BLaER1 (cell line): ENCODE data around the gene DUSP11.
"Not testable (repeated sequence)": the region's sequence is repeated elsewhere in the genome, so short reads cannot be mapped to it uniquely, and the experiment has no call there.

Source experiments
- H3K27ac ChIP-seq: shearing (Covaris generic); formaldehyde crosslinking; 2 replicates; pipeline ENCODE4 v1.8.1; 2022
- H3K27me3 ChIP-seq: shearing (Covaris generic); formaldehyde crosslinking; 2 replicates; pipeline ENCODE4 v1.8.1; 2022
- H3K36me3 ChIP-seq: shearing (Covaris generic); formaldehyde crosslinking; 2 replicates; pipeline ENCODE4 v1.8.1; 2022
- H3K4me1 ChIP-seq: shearing (Covaris generic); formaldehyde crosslinking; 2 replicates; pipeline ENCODE4 v1.8.1; 2022
- H3K4me2 ChIP-seq: shearing (Covaris generic); formaldehyde crosslinking; 2 replicates; pipeline ENCODE4 v1.8.1; 2022
- H3K4me3 ChIP-seq: shearing (Covaris generic); formaldehyde crosslinking; 2 replicates; pipeline ENCODE4 v1.8.1; 2022
- H3K9ac ChIP-seq: shearing (Covaris generic); formaldehyde crosslinking; 2 replicates; pipeline ENCODE4 v1.8.1; 2022
- H3K9me3 ChIP-seq: shearing (Covaris generic); formaldehyde crosslinking; 2 replicates; pipeline ENCODE4 v1.8.1; 2022
- H4K20me1 ChIP-seq: shearing (Covaris generic); formaldehyde crosslinking; 2 replicates; pipeline ENCODE4 v1.8.1; 2022
- Cebpa-rat ChIP-seq: shearing (Covaris generic); IDR thresholded peaks from 2 replicates; pipeline ENCODE4 v1.8.1; 2022

DUSP11 gene

DNA sequence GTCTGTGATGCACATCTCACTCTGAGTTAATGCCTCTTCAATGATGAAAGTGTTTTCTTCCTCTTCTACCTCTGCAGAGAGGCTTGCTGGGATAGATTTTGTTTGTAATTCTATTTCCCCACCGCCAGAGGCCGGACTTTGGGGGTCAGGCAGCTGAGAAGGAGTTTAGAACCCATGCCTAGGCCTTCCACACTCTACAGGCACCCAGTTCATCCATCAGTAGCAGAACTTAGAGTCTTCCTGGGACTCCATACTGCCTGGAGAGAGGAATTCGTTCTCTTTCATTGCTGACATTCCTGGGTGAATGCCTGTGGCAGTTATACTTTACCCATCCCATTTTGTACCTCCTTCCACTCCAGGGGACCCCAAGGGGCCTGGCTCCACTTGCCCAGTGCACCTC, 51.9 kb downstream of the DUSP11 start:
- Histone ChIP-seq H3K9ac (no peak overlapping the region), H3K4me1 (no peaks in the 10 kb centered on the region), H3K4me2 (no peak overlapping the region), H4K20me1 (no peaks in the 10 kb centered on the region), H3K9me3 (peaks cover 5% of the 10 kb centered on the region; the same call in 1 of the 2 replicates), H3K27me3 (no peaks in the 10 kb centered on the region), H3K4me3 (no peak overlapping the region), H3K27ac (no peak overlapping the region), H3K36me3 (peaks cover 55% of the 10 kb centered on the region)
- no peak for TF ChIP-seq Cebpa-rat

DNA sequence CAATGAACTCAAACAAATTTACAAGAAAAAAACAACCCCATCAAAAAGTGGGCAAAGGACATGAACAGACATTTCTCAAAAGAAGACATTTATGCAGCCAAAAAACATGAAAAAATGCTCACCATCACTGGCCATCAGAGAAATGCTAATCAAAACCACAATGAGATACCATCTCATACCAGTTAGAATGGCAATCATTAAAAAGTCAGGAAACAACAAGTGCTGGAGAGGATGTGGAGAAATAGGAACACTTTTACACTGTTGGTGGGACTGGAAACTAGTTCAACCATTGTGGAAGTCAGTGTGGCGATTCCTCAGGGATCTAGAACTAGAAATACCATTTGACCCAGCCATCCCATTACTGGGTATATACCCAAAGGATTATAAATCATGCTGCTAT, 53.2 kb downstream of the DUSP11 start:
- not testable (repeated sequence) for H3K4me2 ChIP-seq, H3K27me3 ChIP-seq, H3K4me1 ChIP-seq, H3K9ac ChIP-seq, H3K27ac ChIP-seq, H3K9me3 ChIP-seq, H4K20me1 ChIP-seq, H3K4me3 ChIP-seq
- H3K36me3 ChIP-seq: peaks cover 44% of the 10 kb centered on the region

- H3K4me2 ChIP-seq: no peak overlapping the region
- no peak for TF ChIP-seq Cebpa-rat
- no peak overlapping the region for H3K4me3 ChIP-seq
Measured at GRCh38 chr2:73718851-73719621, 60.9 kb downstream of the DUSP11 start.

DNA sequence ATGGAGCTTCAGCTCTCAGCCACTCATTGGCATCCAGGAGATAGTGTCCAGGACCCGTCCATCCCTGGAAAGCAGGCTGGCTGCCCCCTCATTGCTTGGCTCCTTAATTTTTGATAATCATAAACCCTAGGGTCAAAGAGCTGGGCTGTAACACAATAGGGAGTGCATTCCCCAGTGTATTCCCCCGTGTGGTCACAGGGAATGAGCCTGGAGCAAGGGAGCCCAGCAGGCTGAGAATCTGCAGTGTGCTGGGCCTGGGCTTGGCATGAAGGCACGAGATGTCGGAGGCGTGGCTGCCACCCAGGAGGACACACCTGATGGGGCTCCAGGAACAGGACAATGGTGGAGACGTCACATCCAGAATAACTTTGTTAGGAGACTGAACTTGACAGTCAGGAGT, 61.5 kb downstream of the DUSP11 start:
- Histone ChIP-seq H3K9ac (no peak overlapping the region), H3K27me3 (no peaks in the 10 kb centered on the region), H3K36me3 (0 out of 2 replicates have a peak, but pooled peaks cover 3% of the 10 kb centered on the region), H4K20me1 (no peaks in the 10 kb centered on the region), H3K4me3 (no peak overlapping the region), H3K27ac (no peak overlapping the region), H3K4me2 (no peak overlapping the region), H3K4me1 (peaks cover 7% of the 10 kb centered on the region; the same call in 1 of the 2 replicates), H3K9me3 (peaks cover 18% of the 10 kb centered on the region)
- no peak for TF ChIP-seq Cebpa-rat

More at GRCh38 chr2:73718851-73719621, 60.9 kb downstream of the DUSP11 start:
- Histone ChIP-seq H3K9me3 (peaks cover 12% of the 10 kb centered on the region), H3K9ac (no peak overlapping the region), H3K4me1 (peaks cover 7% of the 10 kb centered on the region; the same call in 1 of the 2 replicates), H3K27ac (no peak overlapping the region), H3K36me3 (0 out of 2 replicates have a peak, but pooled peaks cover 3% of the 10 kb centered on the region), H3K27me3 (no peaks in the 10 kb centered on the region), H4K20me1 (no peaks in the 10 kb centered on the region)

- not testable (repeated sequence) for H3K27me3 ChIP-seq, H3K4me3 ChIP-seq, H3K4me1 ChIP-seq, H4K20me1 ChIP-seq, H3K9ac ChIP-seq, H3K36me3 ChIP-seq, H3K4me2 ChIP-seq, H3K27ac ChIP-seq
- peaks cover 19% of the 10 kb centered on the region for H3K9me3 ChIP-seq
Measured at GRCh38 chr2:73717695-73718094, 62.2 kb downstream of the DUSP11 start.

- TF ChIP-seq Cebpa-rat: no peak
- no peak overlapping the region for H3K4me2 ChIP-seq
- H3K27ac ChIP-seq: no peak overlapping the region
Measured at GRCh38 chr2:73717251-73717606, 62.7 kb downstream of the DUSP11 start.

DNA sequence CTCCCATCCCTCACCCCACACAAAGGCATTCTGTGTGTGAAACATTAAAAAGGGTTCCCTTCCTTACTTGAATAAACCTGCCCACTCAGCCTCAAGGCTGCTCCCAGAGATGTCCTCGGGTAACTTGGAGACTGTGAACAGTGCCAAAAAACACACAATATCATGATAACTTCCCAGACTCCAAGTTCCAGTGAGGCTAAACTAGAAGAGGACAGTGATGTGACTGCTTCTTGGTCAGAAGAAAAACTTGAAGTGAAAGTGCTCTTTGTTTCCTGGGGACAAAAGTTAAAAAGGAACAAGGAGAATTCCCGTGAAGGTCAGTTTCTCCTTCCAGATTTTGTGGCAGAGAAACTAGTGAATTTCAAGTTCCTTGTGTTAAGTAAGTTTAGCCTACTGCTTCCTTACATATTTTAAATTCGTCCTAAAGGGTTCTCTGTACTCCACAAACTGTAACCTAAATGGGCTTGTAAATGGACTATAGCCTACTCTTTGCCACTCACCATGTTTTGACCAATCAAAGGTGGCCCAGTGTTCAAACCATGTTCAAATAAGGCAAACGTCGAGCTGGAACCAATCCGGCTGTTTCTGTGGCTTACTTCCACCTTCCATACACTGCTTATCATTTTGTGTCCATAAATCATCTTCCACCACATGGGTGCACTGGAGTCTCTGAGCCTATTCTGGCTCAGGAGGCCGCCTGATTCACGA, 63.2 kb downstream of the DUSP11 start:
- H4K20me1 ChIP-seq: no peaks in the 10 kb centered on the region
- H3K4me2 ChIP-seq: no peak overlapping the region
- peaks cover 7% of the 10 kb centered on the region; the same call in 1 of the 2 replicates for H3K4me1 ChIP-seq
- peaks cover 16% of the 10 kb centered on the region for H3K9me3 ChIP-seq
- H3K27ac ChIP-seq: no peak overlapping the region
- H3K4me3 ChIP-seq: no peak overlapping the region
- no peaks in the 10 kb centered on the region for H3K27me3 ChIP-seq
- no peak overlapping the region for H3K9ac ChIP-seq
- no peaks in the 10 kb centered on the region for H3K36me3 ChIP-seq
- no peak for TF ChIP-seq Cebpa-rat

More at GRCh38 chr2:73717251-73717606, 62.7 kb downstream of the DUSP11 start:
- no peak overlapping the region for H3K4me3 ChIP-seq
- H3K9me3 ChIP-seq: peaks cover 19% of the 10 kb centered on the region
- 0 out of 2 replicates have a peak, but pooled peaks cover 3% of the 10 kb centered on the region for H3K36me3 ChIP-seq
- H3K27me3 ChIP-seq: no peaks in the 10 kb centered on the region
- H3K9ac ChIP-seq: no peak overlapping the region
- H4K20me1 ChIP-seq: no peaks in the 10 kb centered on the region
- H3K4me1 ChIP-seq: peaks cover 7% of the 10 kb centered on the region; the same call in 1 of the 2 replicates

- Histone ChIP-seq H3K36me3 (no peaks in the 10 kb centered on the region), H3K27ac (no peak overlapping the region), H3K4me3 (no peak overlapping the region), H3K9ac (no peak overlapping the region), H3K9me3 (peaks cover 16% of the 10 kb centered on the region), H3K4me1 (no peaks in the 10 kb centered on the region), H4K20me1 (no peaks in the 10 kb centered on the region), H3K4me2 (no peak overlapping the region), H3K27me3 (no peaks in the 10 kb centered on the region)
- no peak for TF ChIP-seq Cebpa-rat
Measured at GRCh38 chr2:73714091-73714490, 65.8 kb downstream of the DUSP11 start.
